Measurements from ENCODE around the gene SCYGR3.
"Not testable (repeated sequence)": the region's sequence is repeated elsewhere in the genome, so short reads cannot be mapped to it uniquely, and the experiment has no call there.

Gene SCYGR3

DNA sequence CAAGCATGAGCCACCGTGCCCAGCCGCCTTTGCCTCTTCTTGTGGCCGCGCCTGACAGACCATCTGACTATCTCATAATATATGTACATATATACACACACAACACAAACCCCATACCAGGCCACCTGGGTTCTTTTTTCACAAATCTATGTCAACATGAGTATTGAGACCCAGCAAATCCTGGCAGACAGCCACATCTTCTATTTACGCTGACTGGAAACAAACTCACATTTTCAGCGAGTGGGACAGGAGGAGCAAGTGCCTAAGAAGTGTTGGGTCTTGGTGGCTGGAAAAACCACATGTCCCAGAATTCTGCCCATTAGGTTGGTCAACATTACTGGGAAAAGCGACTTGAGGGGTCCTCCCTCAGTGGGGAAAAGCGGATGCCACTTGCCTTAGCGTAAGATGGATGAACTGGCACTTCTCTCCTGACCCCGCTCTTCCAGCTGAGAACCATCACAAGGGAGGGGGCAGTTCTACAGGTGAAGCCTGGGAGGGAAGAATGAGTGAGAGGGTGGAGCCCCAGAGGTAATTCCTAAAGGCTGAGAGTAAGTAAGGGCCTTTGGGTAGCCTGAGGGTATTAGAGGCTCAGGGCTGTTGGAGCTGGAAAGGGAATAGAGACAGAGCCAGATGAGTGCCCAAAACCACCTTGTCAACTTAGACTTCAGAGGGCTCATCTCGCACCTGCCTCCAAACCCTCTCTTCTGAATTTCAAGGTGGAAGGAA is 1.9 kb downstream of the SCYGR3 start:
- DNase-seq: no peak

GRCh38 chr2:227610123-227610522 is 4.5 kb downstream of the SCYGR3 start:
- no peak for DNase-seq

- no peak for DNase-seq
These were observed 5.9 kb downstream of the SCYGR3 start for GRCh38 chr2:227608561-227609338.

GRCh38 chr2:227607941-227608340 is 6.7 kb downstream of the SCYGR3 start:
- DNase-seq: no peak

DNA sequence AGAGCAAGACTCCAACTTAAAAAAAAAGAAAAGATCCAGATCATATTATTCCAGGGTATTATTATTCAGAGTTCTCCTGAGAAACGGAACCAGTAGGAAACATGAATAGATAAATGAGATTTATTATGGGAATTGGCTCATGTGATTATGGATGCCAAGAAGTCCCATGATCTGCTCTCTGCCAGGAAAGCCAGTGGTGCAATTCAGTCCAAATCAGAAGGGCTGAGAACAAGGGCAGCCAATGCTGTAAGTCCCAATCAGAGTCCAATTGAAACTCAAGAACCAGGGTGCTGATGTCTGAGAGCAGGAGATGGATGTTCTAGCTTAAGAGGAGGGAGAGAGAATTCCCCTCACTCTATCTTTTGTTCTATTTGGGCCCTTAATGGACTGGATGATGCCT is 8.2 kb downstream of the SCYGR3 start:
- DNase-seq: no peak

DNA sequence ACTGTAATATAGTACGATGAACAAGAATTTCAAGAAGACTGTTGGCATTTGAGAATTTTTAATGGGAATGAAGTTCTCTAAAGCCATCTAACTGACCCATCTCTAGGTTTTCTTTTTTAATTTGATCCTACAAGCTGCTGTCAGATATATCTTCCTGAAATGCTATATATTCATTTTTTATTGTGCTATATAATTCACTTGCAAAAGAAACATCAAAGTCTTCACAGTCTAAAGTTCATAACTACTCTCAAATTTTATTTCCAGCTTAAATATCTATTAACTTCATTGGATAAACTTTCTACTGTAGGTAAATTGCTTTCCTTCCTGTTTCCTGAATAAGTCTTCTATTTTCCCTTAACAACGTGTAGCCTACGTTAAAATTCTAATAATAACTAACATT is 12.3 kb downstream of the SCYGR3 start:
- no peak for DNase-seq

DNA sequence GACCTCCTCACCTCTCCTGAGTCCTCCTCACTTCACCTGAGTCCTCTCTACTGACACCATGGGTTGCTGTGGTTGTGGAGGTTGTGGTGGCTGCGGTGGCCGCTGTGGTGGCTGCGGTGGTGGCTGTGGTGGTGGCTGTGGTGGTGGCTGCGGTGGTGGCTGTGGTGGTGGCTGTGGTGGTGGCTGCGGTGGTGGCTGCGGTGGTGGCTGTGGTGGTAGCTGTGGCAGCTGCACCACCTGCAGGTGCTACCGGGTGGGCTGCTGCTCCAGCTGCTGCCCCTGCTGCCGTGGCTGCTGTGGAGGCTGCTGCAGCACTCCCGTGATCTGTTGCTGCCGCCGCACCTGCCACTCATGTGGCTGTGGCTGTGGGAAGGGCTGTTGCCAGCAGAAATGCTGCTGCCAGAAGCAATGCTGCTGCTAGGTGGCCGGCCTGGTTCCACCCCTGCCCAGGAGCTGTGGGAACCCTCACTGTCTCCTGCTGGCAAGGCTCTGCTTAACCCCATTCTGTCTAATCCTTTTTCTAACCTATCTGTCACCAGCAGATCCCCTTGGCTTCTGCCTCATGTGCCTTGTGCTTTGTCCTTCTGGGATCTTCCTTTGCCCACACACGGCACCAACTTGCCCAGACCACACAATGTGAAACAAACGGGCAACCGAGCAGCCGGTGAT is 15.7 kb downstream of the SCYGR3 start, which contains the start of gene SCYGR2:
Gene SCYGR2 (plus strand): TSS at position 59 of the 669 bp plus-strand sequence. CDS start 0 bp downstream, at position 59.
- DNase-seq: not testable (repeated sequence)

DNA sequence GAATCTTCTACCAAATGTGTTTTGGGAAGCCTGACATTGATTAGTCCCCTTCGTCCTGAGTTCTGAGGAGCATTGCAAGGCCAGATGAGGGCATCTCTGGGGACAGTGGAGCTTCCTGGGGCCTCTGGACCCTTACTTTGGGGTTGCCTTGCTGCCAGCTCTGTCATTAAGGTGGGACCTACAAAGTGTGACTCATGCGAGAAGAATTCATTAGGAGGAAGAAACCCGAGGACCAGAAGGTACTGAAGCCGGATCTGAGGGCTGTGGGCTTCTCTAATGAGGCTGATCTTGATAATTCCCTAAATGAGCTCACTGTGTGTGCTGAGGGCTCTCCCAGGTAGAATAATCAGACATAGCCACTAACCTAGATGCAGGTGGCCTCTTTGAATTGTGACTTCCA is 16.6 kb downstream of the SCYGR3 start:
- DNase-seq: no peak

- DNase-seq: no peak
These were observed 17.6 kb downstream of the SCYGR3 start for GRCh38 chr2:227597036-227597435.

DNA sequence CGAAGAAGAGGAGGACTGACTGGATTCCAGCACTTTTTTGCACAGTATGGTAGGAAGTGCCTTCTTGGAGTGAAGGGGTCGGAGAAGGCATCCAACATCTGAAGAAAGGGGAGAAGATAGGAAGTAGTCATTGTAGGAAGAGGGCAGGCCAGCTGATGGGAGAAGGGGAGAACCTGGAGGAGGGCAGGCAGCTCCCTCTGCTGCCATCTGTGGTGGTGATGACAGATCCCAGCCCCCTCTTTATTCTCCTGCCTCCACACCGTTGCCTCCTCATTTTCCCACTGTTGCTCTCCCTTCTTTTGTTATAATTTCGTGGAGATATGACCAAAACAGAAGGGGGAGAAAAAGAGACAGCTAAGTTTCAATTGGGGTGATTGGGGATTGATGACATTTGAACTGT is 18.8 kb downstream of the SCYGR3 start:
- DNase-seq: no peak

DNA sequence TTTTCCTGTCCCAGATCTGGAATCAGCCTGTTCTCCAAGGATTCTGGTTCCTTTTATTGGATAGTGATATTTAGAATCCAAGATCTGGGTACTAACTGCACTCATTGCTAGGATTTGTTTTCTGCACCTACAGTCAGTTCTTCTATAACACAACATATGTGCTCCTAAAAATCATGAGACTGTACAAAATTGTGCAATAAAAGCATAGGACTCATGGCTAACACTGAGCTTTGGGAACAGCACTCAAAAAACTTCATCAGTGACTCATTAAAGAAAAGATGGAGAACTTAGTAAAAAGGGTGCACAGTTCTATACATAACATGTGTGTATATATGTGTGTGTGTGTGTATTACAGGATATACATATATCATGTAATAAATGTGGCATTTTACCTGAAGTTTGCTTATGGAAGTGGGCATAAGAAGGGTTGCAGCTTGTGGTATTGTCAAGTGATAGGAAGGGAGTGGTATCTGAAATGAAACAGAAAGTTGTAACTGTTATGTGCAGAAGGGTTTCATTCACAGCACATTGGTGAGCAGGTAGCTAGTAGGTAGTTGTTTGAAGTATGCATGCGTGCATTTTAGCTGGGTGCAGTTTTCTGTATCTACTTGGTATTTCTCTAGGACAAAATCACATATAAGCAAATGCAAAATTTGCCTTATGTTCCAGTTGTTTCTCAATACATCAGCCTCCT is 21.8 kb downstream of the SCYGR3 start:
- DNase-seq: no peak

DNA sequence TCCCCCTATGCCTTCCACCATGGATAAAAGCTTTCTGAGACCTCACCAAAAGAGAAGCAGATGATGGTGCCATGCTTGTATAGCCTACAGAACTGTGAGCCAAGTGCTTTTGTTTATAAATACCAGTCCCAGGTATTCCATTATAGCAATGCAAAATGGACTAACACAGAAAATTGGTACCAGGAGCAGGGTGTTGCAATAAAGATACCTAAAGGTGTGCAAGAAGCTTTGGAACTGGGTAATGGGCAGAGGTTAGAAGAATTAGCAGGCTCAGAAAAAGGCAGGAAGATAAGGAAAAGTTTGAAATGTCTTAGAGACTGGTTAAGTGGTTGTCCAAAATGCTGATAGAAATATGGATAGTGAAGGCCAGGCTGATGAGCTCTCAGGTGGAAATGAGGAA is 32.3 kb downstream of the SCYGR3 start:
- DNase-seq: no peak

GRCh38 chr2:227579791-227580190 is 34.8 kb downstream of the SCYGR3 start:
- DNase-seq: no peak

DNA sequence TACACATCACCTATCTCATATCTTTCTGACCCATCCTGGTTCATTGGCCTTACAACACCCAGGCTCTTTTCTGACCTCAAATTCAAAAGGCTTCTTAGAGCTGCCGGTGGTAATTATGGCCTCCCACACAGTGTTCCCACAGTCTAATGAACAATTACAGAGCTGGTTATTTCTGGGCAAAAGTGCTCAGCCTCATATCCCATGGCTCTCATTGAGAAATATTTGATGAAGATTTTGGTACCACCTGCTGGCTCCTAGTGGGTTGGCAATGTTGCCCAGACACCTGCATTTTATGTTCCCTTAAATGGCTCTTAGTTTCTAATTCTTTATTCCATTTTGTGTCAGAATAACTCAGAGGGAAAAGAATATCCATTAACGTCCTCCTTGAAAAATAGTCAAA is 36.0 kb downstream of the SCYGR3 start:
- DNase-seq: no peak

DNA sequence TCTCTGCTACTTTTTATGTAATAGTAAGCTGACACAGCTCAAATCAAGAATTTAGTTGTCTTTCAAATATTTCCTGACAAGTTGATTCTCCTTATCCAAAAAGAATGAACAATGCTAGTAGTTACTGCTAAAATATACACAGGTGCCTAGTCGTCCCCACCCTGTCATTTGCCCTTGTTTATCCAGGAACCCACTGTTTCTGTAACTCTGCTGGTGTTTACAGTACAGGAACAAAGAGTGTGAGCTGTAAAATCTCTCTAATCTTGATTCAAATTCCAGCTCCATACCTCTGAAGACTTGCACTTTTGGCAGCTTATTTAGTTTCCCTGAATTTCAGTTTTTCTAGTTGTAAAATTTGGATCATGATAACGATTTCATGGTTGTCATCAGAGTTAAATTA is 37.1 kb downstream of the SCYGR3 start:
- no peak for DNase-seq

DNA sequence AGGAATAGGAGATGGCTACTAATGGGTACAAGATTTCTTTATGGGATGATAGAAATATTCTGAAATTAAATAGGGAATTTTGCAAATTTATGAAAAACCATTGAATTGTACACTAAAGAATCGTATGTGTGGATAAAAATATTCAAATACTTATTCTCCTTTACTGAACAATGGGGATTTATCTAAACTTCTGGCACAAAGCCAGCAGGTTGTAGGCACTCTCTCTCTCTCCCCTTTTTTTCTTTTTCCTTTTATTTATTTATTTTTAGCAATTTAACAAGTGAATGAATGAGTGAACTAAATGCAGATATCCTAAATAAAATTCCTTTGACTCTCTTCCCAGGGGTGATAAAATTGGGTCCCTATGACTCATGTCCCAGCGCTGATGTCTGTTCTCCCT is 37.8 kb downstream of the SCYGR3 start:
- no peak for DNase-seq

GRCh38 chr2:227576110-227576509 is 38.5 kb downstream of the SCYGR3 start:
- DNase-seq: no peak

DNA sequence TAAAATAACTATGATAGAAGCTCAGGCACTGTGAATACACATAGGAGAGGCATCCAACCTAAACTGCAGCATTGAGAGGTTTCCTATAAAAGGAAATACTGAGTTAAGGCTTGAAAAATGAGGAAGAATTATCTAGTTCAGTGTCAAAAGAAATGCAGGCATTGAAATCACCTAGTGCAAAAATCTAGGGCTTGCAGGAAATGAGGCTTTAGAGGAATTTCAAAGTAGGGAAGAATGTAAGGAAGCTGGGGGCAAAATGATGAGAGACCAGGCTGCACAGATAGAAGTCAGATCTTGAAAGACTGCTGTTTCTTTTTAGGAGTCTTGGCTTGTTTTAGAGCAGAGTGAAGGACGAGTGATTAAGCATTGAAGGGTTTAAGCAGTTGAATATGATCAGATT is 44.0 kb downstream of the SCYGR3 start:
- DNase-seq: no peak

DNA sequence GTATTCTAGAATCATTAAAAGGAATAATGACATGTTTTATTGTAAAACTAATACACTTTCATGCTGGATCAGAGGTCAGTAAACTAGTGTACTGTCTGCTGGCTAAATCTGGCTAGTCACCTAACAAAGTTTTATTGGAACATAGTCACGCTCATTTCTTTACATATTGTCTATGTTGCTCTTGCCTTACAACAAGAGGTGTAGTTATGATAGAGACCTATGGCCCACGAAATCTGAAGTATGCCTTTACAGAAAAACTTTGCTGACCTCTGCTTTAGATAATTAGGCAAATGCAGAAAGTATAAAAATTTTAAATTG is 45.8 kb downstream of the SCYGR3 start:
- no peak for DNase-seq

GRCh38 chr2:227566012-227566411 is 48.6 kb downstream of the SCYGR3 start:
- no peak for DNase-seq

- no peak for DNase-seq
These were observed 49.6 kb downstream of the SCYGR3 start for GRCh38 chr2:227565080-227565479.
